ENCODE results near the gene KATNA1. TPM values are rescaled to one million over a fixed set of nuclear protein-coding genes. Genes with fewer than 3 reads are reported as not detected.

KATNA1 gene
- total and polyA plus RNA-seq, 9 of the 15 experiments (the other 6 are each of a cell fraction or from before 2014, with no cell fraction given): 22.5 to 76.9 (median 45.0) TPM

DNA sequence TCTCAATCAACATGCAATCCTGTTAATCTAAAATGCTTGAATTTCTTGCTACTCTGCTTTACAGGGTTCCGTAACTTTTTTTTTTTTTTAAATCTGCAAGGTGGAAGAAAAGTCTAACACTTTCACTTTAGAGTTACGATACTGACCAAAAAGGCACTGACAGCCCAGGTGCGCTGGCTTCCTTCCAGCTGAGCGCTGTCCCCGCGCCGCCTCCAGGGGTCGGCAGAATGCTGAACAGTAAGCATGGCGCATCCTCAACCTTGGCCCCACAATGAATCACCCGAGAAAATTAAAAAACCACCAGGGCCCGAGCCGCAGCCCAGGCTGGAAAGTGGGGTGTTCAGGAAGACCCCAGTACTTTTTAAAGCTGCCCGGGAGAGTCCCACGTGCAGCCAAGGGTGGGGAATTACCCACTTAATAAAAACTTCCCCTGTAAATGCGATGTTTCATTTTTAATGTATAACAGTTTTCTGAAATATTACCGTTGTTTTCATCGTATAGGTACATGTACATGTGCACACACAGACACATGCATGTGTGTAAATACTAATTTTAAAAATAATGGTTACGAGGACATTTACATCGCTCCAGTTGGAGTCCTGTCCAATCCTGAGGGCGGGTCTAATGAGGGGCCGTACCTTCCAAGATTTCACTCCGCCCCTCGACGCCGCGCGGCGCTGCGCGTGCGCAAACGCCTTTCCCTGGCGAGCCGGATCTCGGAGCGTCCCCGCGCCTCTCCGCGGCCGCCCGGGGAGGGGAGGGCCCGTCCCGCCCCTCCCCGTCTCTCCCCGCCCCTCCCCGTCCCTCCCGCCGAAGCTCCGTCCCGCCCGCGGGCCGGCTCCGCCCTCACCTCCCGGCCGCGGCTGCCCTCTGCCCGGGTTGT, 82.7 kb downstream of the KATNA1 start, which contains the start of gene GINM1 (continued):
- no peak for TF ChIP-seq PREB (CRISPR knock-in tag; IDR thresholded peaks at IDR 0.05)
- no peak for TF ChIP-seq ZNF41 (CRISPR knock-in tag; conservative IDR thresholded peaks at IDR 0.05)
- TF ChIP-seq ARID3B (CRISPR knock-in tag; IDR thresholded peaks at IDR 0.05; ENCODE audit: borderline replicate concordance): no peak
- no peak for TF ChIP-seq ZBED1 (IDR thresholded peaks at IDR 0.05)
- no peak for TF ChIP-seq FOXK1 (CRISPR knock-in tag; IDR thresholded peaks at IDR 0.05; ENCODE audit: borderline replicate concordance)
- TF ChIP-seq ZBTB49 (CRISPR knock-in tag; IDR thresholded peaks at IDR 0.05; ENCODE audit: borderline replicate concordance): no peak
- no peak for TF ChIP-seq ZNF146 (CRISPR knock-in tag; IDR thresholded peaks at IDR 0.05; ENCODE audit: unreplicated experiment)
- no peak for TF ChIP-seq ZNF408 (CRISPR knock-in tag; IDR thresholded peaks at IDR 0.05; ENCODE audit: low read depth)
- no peak for TF ChIP-seq KAT2B (IDR thresholded peaks at IDR 0.05; ENCODE audit: low read depth, low read length)
- TF ChIP-seq MTF1 (CRISPR knock-in tag; IDR thresholded peaks at IDR 0.05; ENCODE audit: borderline replicate concordance): no peak
- no peak for TF ChIP-seq ZNF347 (CRISPR knock-in tag; IDR thresholded peaks at IDR 0.05; ENCODE audit: low read depth)
- no peak for TF ChIP-seq HNRNPL (IDR thresholded peaks at IDR 0.05; ENCODE audit: low read depth, low read length)
- no peak for TF ChIP-seq SREBF1 (IDR thresholded peaks at IDR 0.05; ENCODE audit: borderline replicate concordance, low read depth, low read length)
- TF ChIP-seq GABPB2 (CRISPR knock-in tag; conservative IDR thresholded peaks at IDR 0.05): no peak
- TF ChIP-seq, protein P1, sequence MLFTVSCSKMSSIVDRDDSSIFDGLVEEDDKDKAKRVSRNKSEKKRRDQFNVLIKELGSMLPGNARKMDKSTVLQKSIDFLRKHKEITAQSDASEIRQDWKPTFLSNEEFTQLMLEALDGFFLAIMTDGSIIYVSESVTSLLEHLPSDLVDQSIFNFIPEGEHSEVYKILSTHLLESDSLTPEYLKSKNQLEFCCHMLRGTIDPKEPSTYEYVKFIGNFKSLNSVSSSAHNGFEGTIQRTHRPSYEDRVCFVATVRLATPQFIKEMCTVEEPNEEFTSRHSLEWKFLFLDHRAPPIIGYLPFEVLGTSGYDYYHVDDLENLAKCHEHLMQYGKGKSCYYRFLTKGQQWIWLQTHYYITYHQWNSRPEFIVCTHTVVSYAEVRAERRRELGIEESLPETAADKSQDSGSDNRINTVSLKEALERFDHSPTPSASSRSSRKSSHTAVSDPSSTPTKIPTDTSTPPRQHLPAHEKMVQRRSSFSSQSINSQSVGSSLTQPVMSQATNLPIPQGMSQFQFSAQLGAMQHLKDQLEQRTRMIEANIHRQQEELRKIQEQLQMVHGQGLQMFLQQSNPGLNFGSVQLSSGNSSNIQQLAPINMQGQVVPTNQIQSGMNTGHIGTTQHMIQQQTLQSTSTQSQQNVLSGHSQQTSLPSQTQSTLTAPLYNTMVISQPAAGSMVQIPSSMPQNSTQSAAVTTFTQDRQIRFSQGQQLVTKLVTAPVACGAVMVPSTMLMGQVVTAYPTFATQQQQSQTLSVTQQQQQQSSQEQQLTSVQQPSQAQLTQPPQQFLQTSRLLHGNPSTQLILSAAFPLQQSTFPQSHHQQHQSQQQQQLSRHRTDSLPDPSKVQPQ (CRISPR knock-in tag; IDR thresholded peaks at IDR 0.05; ENCODE audit: borderline replicate concordance): no peak
- TF ChIP-seq HNRNPH1 (optimal IDR thresholded peaks at IDR 0.05; ENCODE audit: low read depth, low read length): no peak
- no peak for TF ChIP-seq ZNF398 (CRISPR knock-in tag; IDR thresholded peaks at IDR 0.05)
